CD14-positive monocyte (primary cell): ENCODE results near the gene CYP2A6. TPM values are rescaled to one million over a fixed set of nuclear protein-coding genes. Genes with fewer than 3 reads are reported as not detected.

ENCODE experiments used
- DNase-seq, 3 donors: peaks; one replicate each; pipeline ENCODE4 v3.0.0-alpha.2; 2011 to 2022
- H2AFZ ChIP-seq: 2 replicates; pipeline ENCODE4 v1.6.0; 2012; ENCODE audit warnings: mild to moderate bottlenecking, low read depth, low read length, inconsistent platforms; ENCODE audit not compliant: insufficient read depth, poor library complexity, severe bottlenecking
- H3K27ac ChIP-seq, 2 donors: 1 replicate in 1 of 2; 2 replicates in 1 of 2; pipeline ENCODE4 v1.5.1; 2012 to 2013; ENCODE audit warnings: low read length in 2 of 2, control low read depth in 1 of 2, inconsistent platforms in 1 of 2, low read depth in 1 of 2, mild to moderate bottlenecking in 1 of 2
- H3K27me3 ChIP-seq, 2 donors: one replicate each; pipeline versions ENCODE4 v1.6.0 to v1.6.1; 2011 to 2013; ENCODE audit warnings: low read length in 2 of 2; ENCODE audit not compliant: control insufficient read depth in 2 of 2, insufficient read depth in 2 of 2
- H3K36me3 ChIP-seq, 2 donors: replicated peaks in 1 of 2; 1 replicate in 1 of 2; 2 replicates in 1 of 2; pipeline versions ENCODE4 v1.5.1 to v1.6.1; 2012 to 2013; ENCODE audit warnings: low read length in 2 of 2, control low read depth in 1 of 2, inconsistent platforms in 1 of 2, mild to moderate bottlenecking in 1 of 2; ENCODE audit not compliant: insufficient read depth in 2 of 2, control insufficient read depth in 1 of 2
- H3K4me1 ChIP-seq, 2 donors: 1 replicate in 1 of 2; 2 replicates in 1 of 2; pipeline versions ENCODE4 v1.5.1 to v1.6.1; 2012 to 2013; ENCODE audit warnings: low read length in 2 of 2, control low read depth in 1 of 2, inconsistent platforms in 1 of 2, mild to moderate bottlenecking in 1 of 2, moderate library complexity in 1 of 2; ENCODE audit not compliant: insufficient read depth in 2 of 2, control insufficient read depth in 1 of 2
- H3K4me2 ChIP-seq: replicated peaks from 2 replicates; pipeline ENCODE3; 2012; ENCODE audit warnings: low read length, moderate library complexity, mild to moderate bottlenecking; ENCODE audit not compliant: poor library complexity, severe bottlenecking; ENCODE audit errors: extremely low read depth
- H3K4me3 ChIP-seq, 3 experiments: fragments of 200-600 bp in 1 of 3; sonication (generic) in 1 of 3; replicated peaks in 1 of 3; 1 replicate in 2 of 3; 2 replicates in 1 of 3; pipeline ENCODE4 v1.5.1; 2011 to 2013; ENCODE audit warnings: low read length in 3 of 3, mild to moderate bottlenecking in 3 of 3, control low read depth in 2 of 3, low read depth in 2 of 3, inconsistent platforms in 1 of 3, moderate library complexity in 1 of 3
- H3K79me2 ChIP-seq: 2 replicates; pipeline ENCODE4 v1.6.0; 2012; ENCODE audit warnings: mild to moderate bottlenecking, control low read depth, inconsistent platforms, low read length, moderate library complexity; ENCODE audit not compliant: insufficient read depth
- H3K9ac ChIP-seq: 2 replicates; pipeline ENCODE4 v1.6.0; 2017; ENCODE audit warnings: low read length, mild to moderate bottlenecking; ENCODE audit not compliant: insufficient read depth, poor library complexity, severe bottlenecking
- H3K9me3 ChIP-seq, 2 donors: replicated peaks in 1 of 2; 1 replicate in 1 of 2; 2 replicates in 1 of 2; pipeline versions ENCODE4 v1.5.1 to v1.6.1; 2012 to 2013; ENCODE audit warnings: low read length in 2 of 2, control low read depth in 1 of 2; ENCODE audit not compliant: control insufficient read depth in 1 of 2, insufficient read depth in 1 of 2
- H4K20me1 ChIP-seq: 2 replicates; pipeline ENCODE4 v1.6.0; 2012; ENCODE audit warnings: mild to moderate bottlenecking, low read length, control low read depth, moderate library complexity; ENCODE audit not compliant: insufficient read depth
- H3K27ac Mint-ChIP-seq, 7 donors: one replicate each; pipeline ENCODE4 v1.8.0; 2020; ENCODE audit warnings: mild to moderate bottlenecking in 7 of 7, mixed read lengths in 7 of 7, moderate library complexity in 6 of 7, inconsistent platforms in 2 of 7
- H3K27me3 Mint-ChIP-seq, 3 donors: one replicate each; pipeline ENCODE4 v1.8.0; 2021 to 2022; ENCODE audit warnings: low read depth in 3 of 3, mild to moderate bottlenecking in 3 of 3, mixed read lengths in 3 of 3, moderate library complexity in 3 of 3, inconsistent platforms in 1 of 3
- H3K36me3 Mint-ChIP-seq, 2 donors: one replicate each; pipeline ENCODE4 v1.8.0; 2020; ENCODE audit warnings: mixed read lengths in 2 of 2, inconsistent platforms in 1 of 2, mild to moderate bottlenecking in 1 of 2
- H3K4me1 Mint-ChIP-seq: one replicate; pipeline ENCODE4 v1.8.0; 2020; ENCODE audit warnings: mild to moderate bottlenecking, mixed read lengths
- H3K4me3 Mint-ChIP-seq, 2 donors: one replicate each; pipeline ENCODE4 v1.8.0; 2020; ENCODE audit warnings: mild to moderate bottlenecking in 2 of 2, mixed read lengths in 2 of 2, moderate library complexity in 1 of 2
- H3K9me3 Mint-ChIP-seq, 7 donors: one replicate each; pipeline ENCODE4 v1.8.0; 2020 to 2022; ENCODE audit warnings: mixed read lengths in 7 of 7, mild to moderate bottlenecking in 6 of 7, moderate library complexity in 6 of 7, inconsistent platforms in 2 of 7
- WGBS: methylation state at CpG from one replicate; pipeline ENCODE4 v1.1.5; 2013; ENCODE audit warnings: missing lambda C conversion rate; ENCODE audit not compliant: insufficient coverage; 5-methylcytosine and 5-hydroxymethylcytosine counted together
- intact Hi-C, 2 donors: fragments of 100-400 bp; cut with micrococcal nuclease; formaldehyde crosslinking; loops; one replicate each; pipeline versions ENCODE4 v1.15.0 to v1.15.1; 2023
- polyA plus RNA-seq, 3 donors: library from polyadenylated mRNA; depleted of rRNA in 1 of 3; unstranded in 2 of 3; stranded (reverse) in 1 of 3; fragments of 300-500 nt in 2 of 3; fragments of >200 nt in 1 of 3; fragmentation: Illumina TruSeq in 2 of 3; gene quantifications; 1 replicate in 2 of 3; 2 replicates in 1 of 3; pipeline ENCODE4 v1.2.3, GENCODE V29; 2012 to 2021
- TF ChIP-seq, protein P1 (sequence below): fragments of 200-600 bp; IDR thresholded peaks from one replicate; pipeline ENCODE4 v1.8.0; 2022; ENCODE audit warnings: antibody characterized with exemption, mild to moderate bottlenecking

Gene CYP2A6
- polyA plus RNA-seq, 3 donors = not detected

DNA sequence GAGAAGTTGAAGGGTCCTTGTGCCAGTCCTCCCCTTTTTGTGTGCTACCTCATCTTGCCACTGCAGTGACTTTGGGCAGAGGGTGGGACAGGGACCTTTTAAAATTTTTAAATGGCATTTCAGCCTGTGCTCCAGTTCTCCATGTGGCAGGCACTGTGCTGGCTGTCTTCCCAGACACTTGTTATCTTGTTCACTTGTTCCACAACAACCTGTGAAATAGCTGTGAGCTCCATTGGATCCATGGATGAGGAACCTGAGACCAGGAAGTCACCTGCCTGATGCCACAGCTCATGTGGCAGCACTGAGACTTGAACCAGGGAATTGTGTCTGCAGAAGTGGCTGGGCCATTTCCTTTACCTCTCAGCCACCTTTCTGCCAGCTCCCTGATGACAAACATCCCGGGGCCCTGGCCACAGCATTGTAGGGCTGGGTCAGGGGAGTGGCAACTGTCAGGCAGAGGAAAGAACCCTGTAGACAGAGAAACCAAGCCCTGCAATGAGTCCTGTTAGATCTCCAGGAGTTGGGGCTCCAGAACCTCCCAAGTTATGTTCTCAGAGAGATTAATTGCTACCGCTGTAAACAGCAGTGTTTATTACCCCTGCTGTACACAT is 44.9 kb downstream of the CYP2A6 start:
- WGBS = 88% methylated on average over 1 of the region's 2 CpGs
- TF ChIP-seq, protein P1, sequence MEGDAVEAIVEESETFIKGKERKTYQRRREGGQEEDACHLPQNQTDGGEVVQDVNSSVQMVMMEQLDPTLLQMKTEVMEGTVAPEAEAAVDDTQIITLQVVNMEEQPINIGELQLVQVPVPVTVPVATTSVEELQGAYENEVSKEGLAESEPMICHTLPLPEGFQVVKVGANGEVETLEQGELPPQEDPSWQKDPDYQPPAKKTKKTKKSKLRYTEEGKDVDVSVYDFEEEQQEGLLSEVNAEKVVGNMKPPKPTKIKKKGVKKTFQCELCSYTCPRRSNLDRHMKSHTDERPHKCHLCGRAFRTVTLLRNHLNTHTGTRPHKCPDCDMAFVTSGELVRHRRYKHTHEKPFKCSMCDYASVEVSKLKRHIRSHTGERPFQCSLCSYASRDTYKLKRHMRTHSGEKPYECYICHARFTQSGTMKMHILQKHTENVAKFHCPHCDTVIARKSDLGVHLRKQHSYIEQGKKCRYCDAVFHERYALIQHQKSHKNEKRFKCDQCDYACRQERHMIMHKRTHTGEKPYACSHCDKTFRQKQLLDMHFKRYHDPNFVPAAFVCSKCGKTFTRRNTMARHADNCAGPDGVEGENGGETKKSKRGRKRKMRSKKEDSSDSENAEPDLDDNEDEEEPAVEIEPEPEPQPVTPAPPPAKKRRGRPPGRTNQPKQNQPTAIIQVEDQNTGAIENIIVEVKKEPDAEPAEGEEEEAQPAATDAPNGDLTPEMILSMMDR = no peak
- no peak overlapping the region for H3K4me3 Mint-ChIP-seq
- no peak overlapping the region for H3K4me3 ChIP-seq
- H3K27me3 ChIP-seq = no peaks in the 10 kb centered on the region
- H3K9ac ChIP-seq = no peak overlapping the region
- H3K36me3 ChIP-seq = peaks cover 52 to 74% of the 10 kb centered on the region in 2 donors
- H3K4me1 Mint-ChIP-seq = peaks cover 83% of the 10 kb centered on the region
- no peak for DNase-seq
- H4K20me1 ChIP-seq = peaks cover 97% of the 10 kb centered on the region
- H3K27ac Mint-ChIP-seq = peak overlapping the region; percentile 19 to 81 (median 77)
- no peak overlapping the region for H2AFZ ChIP-seq
- H3K27ac ChIP-seq = no peak overlapping the region
- peaks cover 50 to 78% of the 10 kb centered on the region in 2 donors for H3K36me3 Mint-ChIP-seq
- no peak overlapping the region for H3K4me2 ChIP-seq
- peaks cover 65 to 73% of the 10 kb centered on the region in 2 donors for H3K4me1 ChIP-seq
- intact Hi-C loops = loop anchor here in 1 of 2 donors (10.0 kb wide), 1 partner anchor 51 kb away; the partner anchor contains the start of genes ACTMAP and SNRPA
- no peaks in the 10 kb centered on the region for H3K9me3 Mint-ChIP-seq
- H3K9me3 ChIP-seq = no peaks in the 10 kb centered on the region
- peaks cover 81% of the 10 kb centered on the region for H3K79me2 ChIP-seq
- peaks cover 0 to 3% (median 2%) of the 10 kb centered on the region in 3 donors for H3K27me3 Mint-ChIP-seq

DNA sequence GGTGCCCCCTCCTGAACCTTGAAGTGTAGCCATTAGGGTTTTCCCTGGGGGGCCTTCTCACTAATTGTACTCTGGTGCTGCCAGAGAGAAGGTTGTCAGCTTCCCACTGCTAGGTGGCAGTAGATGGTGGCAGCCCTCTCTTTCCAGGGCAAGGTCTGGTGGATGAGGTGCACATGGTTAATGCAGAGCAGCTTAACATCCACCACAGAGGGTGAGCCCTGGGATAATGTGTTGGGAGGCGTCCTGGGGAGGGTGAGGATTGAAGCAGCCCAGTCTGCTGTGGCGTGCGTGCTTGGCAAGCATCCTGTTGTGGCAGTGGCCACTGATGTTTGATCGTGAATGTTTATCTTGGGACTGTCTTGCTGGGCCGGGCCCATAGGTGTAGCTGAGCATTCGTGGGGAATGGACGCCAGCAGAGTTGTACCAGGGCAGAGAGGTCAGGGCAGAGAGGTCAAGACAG is 45.4 kb downstream of the CYP2A6 start:
- H3K4me1 ChIP-seq = peaks cover 64 to 73% of the 10 kb centered on the region in 2 donors
- H3K4me1 Mint-ChIP-seq = peaks cover 84% of the 10 kb centered on the region
- H3K9ac ChIP-seq = no peak overlapping the region
- peak overlapping the region in 6 of 7 donors; percentile 19 to 81 (median 76) for H3K27ac Mint-ChIP-seq
- no peak for DNase-seq
- no peak overlapping the region for H3K4me2 ChIP-seq
- peaks cover 53 to 78% of the 10 kb centered on the region in 2 donors for H3K36me3 Mint-ChIP-seq
- peaks cover 0 to 3% (median 2%) of the 10 kb centered on the region in 3 donors for H3K27me3 Mint-ChIP-seq
- H3K4me3 Mint-ChIP-seq = peak overlapping the region in 1 of 2 donors; percentile 5
- peak overlapping the region in 1 of 2 donors; percentile 67 for H3K27ac ChIP-seq
- intact Hi-C loops = loop anchor here in 1 of 2 donors (10.0 kb wide), 1 partner anchor 50 kb away; the partner anchor contains the start of genes ACTMAP and SNRPA
- no peaks in the 10 kb centered on the region for H3K9me3 ChIP-seq
- peaks cover 53 to 75% of the 10 kb centered on the region in 2 donors for H3K36me3 ChIP-seq
- H4K20me1 ChIP-seq = peaks cover 98% of the 10 kb centered on the region
- WGBS = 97% methylated on average over 7 of the region's 7 CpGs
- H3K9me3 Mint-ChIP-seq = no peaks in the 10 kb centered on the region
- peaks cover 85% of the 10 kb centered on the region for H3K79me2 ChIP-seq
- no peak overlapping the region for H2AFZ ChIP-seq
- no peaks in the 10 kb centered on the region for H3K27me3 ChIP-seq
- H3K4me3 ChIP-seq = no peak overlapping the region
- TF ChIP-seq, protein P1 = no peak
